HL-60 (cell line): ENCODE measurements around the gene AVPR2.

Experiments used
- CTCF ChIP-seq: IDR thresholded peaks from one replicate; pipeline ENCODE4 v1.5.1; 2011; ENCODE audit warnings: low read length, control low read depth, inconsistent platforms; ENCODE audit not compliant: insufficient read depth
- POLR2AphosphoS5 ChIP-seq: IDR thresholded peaks from 2 replicates; pipeline ENCODE4 v1.6.1; 2012; ENCODE audit warnings: low read depth
- REST ChIP-seq: IDR thresholded peaks from 2 replicates; pipeline ENCODE4 v1.6.1; 2012; ENCODE audit warnings: low read depth; ENCODE audit not compliant: insufficient replicate concordance
- SPI1 ChIP-seq: IDR thresholded peaks from 2 replicates; pipeline ENCODE4 v1.6.1; 2012; ENCODE audit warnings: low read depth, mild to moderate bottlenecking, borderline replicate concordance

- no peak for TF ChIP-seq POLR2AphosphoS5
- no peak for TF ChIP-seq REST
- TF ChIP-seq CTCF: no peak
- no peak for TF ChIP-seq SPI1
Observed at GRCh38 chrX:153929576-153929975, 25.1 kb downstream of the AVPR2 start.
